Measurements from ENCODE around the gene TEX35.

Gene TEX35

GRCh38 chr1:178516110-178516509 lies 3.2 kb downstream of the TEX35 start:
- no peak overlapping the region for H3K4me3 ChIP-seq
- no peak for DNase-seq (ENCODE audit: low spot score)
- no peak overlapping the region for H3K27ac ChIP-seq
- no peak for TF ChIP-seq CTCF (IDR thresholded peaks at IDR 0.05)

- no peak overlapping the region for H3K27ac ChIP-seq
- DNase-seq (ENCODE audit: low spot score), result no peak
- no peak for TF ChIP-seq CTCF (IDR thresholded peaks at IDR 0.05)
Observed at GRCh38 chr1:178518894-178519293, 6.0 kb downstream of the TEX35 start.

GRCh38 chr1:178520803-178521202 lies 7.9 kb downstream of the TEX35 start:
- no peak for TF ChIP-seq CTCF (IDR thresholded peaks at IDR 0.05)
- no peak overlapping the region for H3K4me3 ChIP-seq
- no peak overlapping the region for H3K27ac ChIP-seq
- no peak for DNase-seq (ENCODE audit: low spot score)

More at GRCh38 chr1:178518894-178519293, 6.0 kb downstream of the TEX35 start:
- H3K4me3 ChIP-seq, result no peak overlapping the region

GRCh38 chr1:178521241-178521640 lies 8.3 kb downstream of the TEX35 start:
- no peak for DNase-seq (ENCODE audit: low spot score)
- Histone ChIP-seq H3K4me3 (no peak overlapping the region), H3K27ac (no peak overlapping the region)
- TF ChIP-seq CTCF (IDR thresholded peaks at IDR 0.05), result no peak

GRCh38 chr1:178527117-178527516 lies 14.2 kb downstream of the TEX35 start:
- Histone ChIP-seq H3K4me3 (no peak overlapping the region), H3K27ac (no peak overlapping the region)
- DNase-seq (ENCODE audit: low spot score), result no peak
- no peak for TF ChIP-seq CTCF (IDR thresholded peaks at IDR 0.05)

GRCh38 chr1:178528228-178528952 lies 15.5 kb downstream of the TEX35 start:
- no peak for DNase-seq (ENCODE audit: low spot score)
- TF ChIP-seq CTCF (IDR thresholded peaks at IDR 0.05), result no peak
- no peak overlapping the region for H3K27ac ChIP-seq
- no peak overlapping the region for H3K4me3 ChIP-seq

- H3K27ac ChIP-seq, result no peak overlapping the region
- H3K4me3 ChIP-seq, result no peak overlapping the region
- no peak for DNase-seq (ENCODE audit: low spot score)
- TF ChIP-seq CTCF (IDR thresholded peaks at IDR 0.05), result no peak
Observed at GRCh38 chr1:178528953-178529335, 16.0 kb downstream of the TEX35 start.

Data from coronary artery (tissue), 2 donors.